GM12878 (cell line): ENCODE results near the gene LGALS9B. TPM values are rescaled to one million over a fixed set of nuclear protein-coding genes. Genes with fewer than 3 reads are reported as not detected.
"Not testable (repeated sequence)": the region's sequence is repeated elsewhere in the genome, so short reads cannot be mapped to it uniquely, and the experiment has no call there.

ENCODE experiments used
- ATAC-seq: fragments of 200-7000 bp; cut with Tn5 transposase; 3 replicates; pipeline ENCODE4 v1.9.1; 2020; ENCODE audit warnings: mild to moderate bottlenecking, moderate library complexity
- BruUV-seq: library from RNA; stranded (reverse); fragments of 400-500 nt; replicated peaks from 2 replicates; lab custom pipeline; 2021; lab: Mats Ljungman, UMichigan
- CTCF ChIA-PET: fragments of 300-600 bp; sonication (Branson Sonifier 250); formaldehyde crosslinking; extraction: SDS; loops from one replicate; lab custom pipeline; 2021; ENCODE audit warnings: inconsistent platforms; lab: Yijun Ruan, JAX
- POLR2A ChIA-PET: fragments of 350-600 bp; formaldehyde crosslinking; extraction: SDS; loops from one replicate; lab custom pipeline; 2021; ENCODE audit warnings: inconsistent platforms; lab: Charles Lee
- RAD21 ChIA-PET: fragments of 300-600 bp; sonication (Branson Sonifier 250); formaldehyde crosslinking; loops from one replicate; lab custom pipeline; 2023; ENCODE audit warnings: antibody characterized with exemption; ENCODE audit not compliant: unreplicated experiment; lab: Charles Lee
- SMC1A ChIA-PET: fragments of 300-600 bp; sonication (Branson Sonifier 250); formaldehyde crosslinking; loops from one replicate; lab custom pipeline; 2023; ENCODE audit not compliant: unreplicated experiment, uncharacterized antibody; lab: Charles Lee
- DNase-seq: peaks from one replicate; pipeline ENCODE4 v3.0.0-alpha.2; 2011; ENCODE audit warnings: low read depth, low spot score
- FAIRE-seq: peaks from 3 replicates; lab custom pipeline; 2011; peaks lifted over from hg19 to GRCh38; lab: Jason Lieb, UNC
- H2AFZ ChIP-seq: 2 replicates; pipeline ENCODE4 v1.6.0; 2011; ENCODE audit warnings: low read depth, low read length, control low read depth; ENCODE audit not compliant: control insufficient read depth
- H3K27ac ChIP-seq: 2 replicates; pipeline ENCODE4 v1.5.1; 2011; ENCODE audit warnings: control low read depth; ENCODE audit not compliant: control insufficient read depth, insufficient read depth
- H3K27me3 ChIP-seq, 2 experiments: replicated peaks in 1 of 2; 2 replicates each; pipeline versions ENCODE4 v1.6.0 to v1.6.1; 2011; ENCODE audit warnings: low read length in 1 of 2; ENCODE audit not compliant: control insufficient read depth in 2 of 2, insufficient read depth in 2 of 2
- H3K36me3 ChIP-seq, 2 experiments: 2 replicates each; pipeline ENCODE4 v1.5.1; 2011; ENCODE audit warnings: low read length in 1 of 2; ENCODE audit not compliant: control insufficient read depth in 2 of 2, insufficient read depth in 2 of 2
- H3K4me1 ChIP-seq: 2 replicates; pipeline ENCODE4 v1.6.1; 2011; ENCODE audit warnings: mild to moderate bottlenecking, low read length, moderate library complexity, mixed read lengths; ENCODE audit not compliant: control insufficient read depth, insufficient read depth
- H3K4me2 ChIP-seq: 2 replicates; pipeline ENCODE4 v1.6.0; 2011; ENCODE audit warnings: control low read depth; ENCODE audit not compliant: control insufficient read depth, insufficient read depth
- H3K4me3 ChIP-seq: fragments of 200-600 bp; sonication (generic); 2 replicates; pipeline ENCODE4 v1.5.1; 2016
- H3K79me2 ChIP-seq: 2 replicates; pipeline ENCODE4 v1.6.0; 2011; ENCODE audit warnings: low read length; ENCODE audit not compliant: control insufficient read depth, insufficient read depth
- H3K9ac ChIP-seq: 2 replicates; pipeline ENCODE4 v1.8.0; 2011; ENCODE audit warnings: low read length, control low read depth, mixed read lengths; ENCODE audit not compliant: control insufficient read depth, insufficient read depth
- H3K9me3 ChIP-seq: replicated peaks from 3 replicates; pipeline ENCODE4 v1.5.1; 2011; ENCODE audit warnings: mild to moderate bottlenecking, low read length; ENCODE audit not compliant: control insufficient read depth, insufficient read depth
- H4K20me1 ChIP-seq: 2 replicates; pipeline ENCODE4 v1.6.0; 2011; ENCODE audit not compliant: control insufficient read depth, insufficient read depth
- WGBS: methylation state at CpG from one replicate; pipeline ENCODE4 v1.1.6; 2016; ENCODE audit warnings: low lambda C conversion rate; ENCODE audit not compliant: insufficient replicate concordance, insufficient coverage; ENCODE audit errors: missing lambda C conversion rate; 5-methylcytosine and 5-hydroxymethylcytosine counted together
- in situ Hi-C: fragments of 300-500 bp; cut with MboI; formaldehyde crosslinking; loops from 9 replicates; pipeline ENCODE4 v1.14.3; 2018; ENCODE audit warnings: mixed read lengths
- intact Hi-C: fragments of 100-400 bp; cut with micrococcal nuclease; formaldehyde crosslinking; loops from one replicate; pipeline ENCODE4 v1.14.2; 2022; ENCODE audit not compliant: unreplicated experiment
- polyA plus RNA-seq, 11 experiments: library from polyadenylated mRNA; depleted of rRNA in 4 of 11; unstranded in 6 of 11; stranded (reverse) in 5 of 11; fragments of >200 nt; fragmentation: Nextera tagmentation in 4 of 11; fragmentation: Illumina TruSeq in 1 of 11; extraction: Ambion mirVana in 4 of 11; extraction: Trizol in 1 of 11; gene quantifications; 1 replicate in 1 of 11; 2 replicates in 10 of 11; pipeline versions ENCODE4 v1.2.1 to v1.2.3, GENCODE V29; 2011 to 2016; ENCODE audit warnings: inconsistent platforms in 2 of 11, missing spikeins in 2 of 11, low read depth in 1 of 11
- total RNA-seq, 4 experiments: library from RNA; depleted of rRNA in 3 of 4; stranded (reverse); fragments of >200 nt in 3 of 4; fragmentation: Illumina TruSeq in 1 of 4; extraction: Trizol in 1 of 4; gene quantifications; 2 replicates each; pipeline versions ENCODE4 v1.2.1 to v1.2.3, GENCODE V29; 2013 to 2021

Gene LGALS9B
- total and polyA plus RNA-seq, 10 of the 15 experiments (the other 5 are each of a cell fraction or from before 2014, with no cell fraction given), result 0.09 to 1.4 (median 0.48) TPM; not detected in 2

GRCh38 chr17:20466999-20467398 is 340 bp downstream of the LGALS9B start:
- H3K4me3 ChIP-seq, H3K9me3 ChIP-seq, H3K27ac ChIP-seq, H3K9ac ChIP-seq, BruUV-seq, H3K27me3 ChIP-seq, RAD21 ChIA-PET, H2AFZ ChIP-seq, intact Hi-C loops, in situ Hi-C loops, CTCF ChIA-PET, POLR2A ChIA-PET, H3K79me2 ChIP-seq, DNase-seq, SMC1A ChIA-PET, H3K4me1 ChIP-seq, H4K20me1 ChIP-seq, H3K36me3 ChIP-seq, FAIRE-seq: not testable (repeated sequence)
- H3K4me2 ChIP-seq, result 0 out of 2 replicates have a peak overlapping the region, but pooled peaks have one; percentile 48
- WGBS, result 0% methylated on average over 3 of the region's 5 CpGs
- peak; percentile 73 for ATAC-seq

GRCh38 chr17:20466553-20466952 is 786 bp downstream of the LGALS9B start:
- H3K9ac ChIP-seq, intact Hi-C loops, POLR2A ChIA-PET, H3K9me3 ChIP-seq, H2AFZ ChIP-seq, H3K36me3 ChIP-seq, H4K20me1 ChIP-seq, BruUV-seq, RAD21 ChIA-PET, DNase-seq, H3K27ac ChIP-seq, H3K4me1 ChIP-seq, H3K4me3 ChIP-seq, H3K27me3 ChIP-seq, SMC1A ChIA-PET, in situ Hi-C loops, H3K4me2 ChIP-seq, FAIRE-seq, H3K79me2 ChIP-seq, CTCF ChIA-PET: not testable (repeated sequence)
- WGBS, result 19% methylated on average over 2 of the region's 5 CpGs
- peak; percentile 54 for ATAC-seq

GRCh38 chr17:20465535-20465934 is 1.8 kb downstream of the LGALS9B start:
- CTCF ChIA-PET, H3K36me3 ChIP-seq, H3K9ac ChIP-seq, intact Hi-C loops, H4K20me1 ChIP-seq, SMC1A ChIA-PET, FAIRE-seq, H3K4me3 ChIP-seq, POLR2A ChIA-PET, H2AFZ ChIP-seq, H3K4me2 ChIP-seq, H3K27ac ChIP-seq, RAD21 ChIA-PET, in situ Hi-C loops, BruUV-seq, ATAC-seq, DNase-seq, H3K4me1 ChIP-seq, H3K27me3 ChIP-seq, H3K79me2 ChIP-seq, H3K9me3 ChIP-seq: not testable (repeated sequence)
- WGBS, result 27% methylated on average over 7 of the region's 12 CpGs

- RAD21 ChIA-PET, H4K20me1 ChIP-seq, DNase-seq, H3K4me3 ChIP-seq, SMC1A ChIA-PET, H3K27ac ChIP-seq, in situ Hi-C loops, BruUV-seq, H3K4me1 ChIP-seq, FAIRE-seq, ATAC-seq, intact Hi-C loops, H3K9ac ChIP-seq, H3K36me3 ChIP-seq, H3K4me2 ChIP-seq, H3K9me3 ChIP-seq, CTCF ChIA-PET, H3K79me2 ChIP-seq, H3K27me3 ChIP-seq, H2AFZ ChIP-seq, POLR2A ChIA-PET: not testable (repeated sequence)
- 72% methylated on average over 4 of the region's 9 CpGs for WGBS
These were observed 2.4 kb downstream of the LGALS9B start for GRCh38 chr17:20464854-20465414.
